HepG2 (cell line): ENCODE results near the gene IL17RC. TPM values are rescaled to one million over a fixed set of nuclear protein-coding genes. Genes with fewer than 3 reads are reported as not detected.
A peak's percentile ranks its signal among the peaks of the same experiment; 100 is the strongest.

ENCODE experiments used
- CBX5 ChIP-seq: sonication (generic); formaldehyde crosslinking; IDR thresholded peaks from 2 replicates; pipeline ENCODE4 v1.4.0; 2020; ENCODE audit warnings: missing genetic modification reagents, borderline replicate concordance
- HDAC6 ChIP-seq: fragments of 200-600 bp; sonication (generic); IDR thresholded peaks from 2 replicates; pipeline ENCODE4 v1.7.0; 2017; ENCODE audit warnings: mild to moderate bottlenecking, antibody characterized with exemption, low read length, low read depth
- LBX2 ChIP-seq: sonication (generic); formaldehyde crosslinking; IDR thresholded peaks from 2 replicates; pipeline ENCODE4 v1.5.0; 2020; ENCODE audit warnings: missing genetic modification reagents, mild to moderate bottlenecking, borderline replicate concordance
- ONECUT2 ChIP-seq: sonication (generic); formaldehyde crosslinking; IDR thresholded peaks from 2 replicates; pipeline ENCODE4 v1.4.0; 2020; ENCODE audit warnings: missing genetic modification reagents
- ZNF564 ChIP-seq: sonication (generic); formaldehyde crosslinking; IDR thresholded peaks from 2 replicates; pipeline ENCODE4 v1.8.1; 2023; ENCODE audit warnings: mild to moderate bottlenecking, missing genetic modification reagents
- ZNF710 ChIP-seq: sonication (generic); formaldehyde crosslinking; IDR thresholded peaks from 2 replicates; pipeline ENCODE4 v1.5.0; 2020; ENCODE audit warnings: mild to moderate bottlenecking, missing genetic modification reagents, borderline replicate concordance
- polyA plus RNA-seq, 8 experiments: library from polyadenylated mRNA; depleted of rRNA in 3 of 8; stranded (reverse) in 7 of 8; unstranded in 1 of 8; fragments of >200 nt; fragmentation: Illumina TruSeq in 4 of 8; extraction: Trizol in 4 of 8; gene quantifications; 2 replicates each; pipeline versions ENCODE4 v1.2.1 to v1.2.3, GENCODE V29; 2011 to 2016; ENCODE audit warnings: low read depth in 4 of 8, missing spikeins in 1 of 8, mixed read lengths in 1 of 8; ENCODE audit not compliant: insufficient read depth in 1 of 8
- total RNA-seq, 5 experiments: library from RNA; depleted of rRNA; stranded (reverse); fragments of >200 nt; fragmentation: Illumina TruSeq; extraction: Trizol; gene quantifications; 2 replicates each; pipeline ENCODE4 v1.2.3, GENCODE V29; 2016; ENCODE audit warnings: low read depth in 1 of 5
- TF ChIP-seq, protein P1 (sequence below), 2 experiments: fragments of 450-650 bp in 1 of 2; sonication (generic) in 1 of 2; formaldehyde crosslinking in 1 of 2; IDR thresholded peaks; 2 replicates each; pipeline versions ENCODE4 v1.6.1 to v1.8.0; 2016 to 2022; ENCODE audit warnings: antibody characterized with exemption in 1 of 2, mild to moderate bottlenecking in 1 of 2, missing genetic modification reagents in 1 of 2
- TF ChIP-seq, protein P2 (sequence below), 2 experiments: sonication (generic) in 1 of 2; formaldehyde crosslinking in 1 of 2; IDR thresholded peaks; 2 replicates each; pipeline versions ENCODE4 v1.4.0 to v1.6.1; 2018 to 2020; ENCODE audit warnings: missing genetic modification reagents in 2 of 2, borderline replicate concordance in 1 of 2, low read depth in 1 of 2, mild to moderate bottlenecking in 1 of 2, missing biosample characterization in 1 of 2
- TF ChIP-seq, protein P3 (sequence below), 2 experiments: sonication (generic) in 1 of 2; formaldehyde crosslinking in 1 of 2; IDR thresholded peaks; 2 replicates each; pipeline versions ENCODE4 v1.5.1 to v1.6.1; 2011 to 2020; ENCODE audit warnings: borderline replicate concordance in 1 of 2, low read depth in 1 of 2, low read length in 1 of 2, mild to moderate bottlenecking in 1 of 2, missing genetic modification reagents in 1 of 2, moderate library complexity in 1 of 2

IL17RC gene
- total and polyA plus RNA-seq, 2 of the 13 experiments (the other 11 are each of a cell fraction or from before 2014, with no cell fraction given), result 20.7 to 24.0 TPM

DNA sequence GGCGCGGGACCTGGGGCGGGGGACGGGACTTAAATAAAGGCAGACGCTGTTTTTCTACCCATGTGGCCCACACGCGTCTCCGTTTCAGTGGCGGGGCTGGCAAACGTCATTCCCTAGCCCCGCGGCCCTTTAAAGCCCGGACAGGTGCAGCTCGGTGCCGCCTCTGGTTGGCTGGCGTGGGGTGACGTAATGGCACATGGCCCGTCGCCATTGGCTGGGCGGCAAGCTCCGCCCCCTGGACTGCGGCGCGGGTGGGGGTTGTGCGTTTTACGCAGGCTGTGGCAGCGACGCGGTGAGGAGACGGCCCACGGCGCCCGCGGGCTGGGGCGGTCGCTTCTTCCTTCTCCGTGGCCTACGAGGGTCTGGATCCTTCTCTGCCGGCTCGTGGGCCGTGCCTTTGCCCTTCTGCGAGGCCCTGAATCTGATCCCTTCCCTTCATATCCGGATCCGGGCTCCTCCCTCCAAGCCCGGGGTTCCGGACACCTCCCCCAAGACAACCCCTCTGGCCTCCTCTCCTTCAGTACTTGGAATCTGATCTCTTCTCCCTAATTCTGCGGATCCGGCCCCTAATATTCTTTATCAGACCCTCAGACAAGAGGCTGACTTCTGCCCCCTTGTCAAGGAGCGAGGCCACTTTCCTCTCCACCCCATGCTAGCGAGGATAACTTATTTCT is 16.8 kb downstream of the IL17RC start, which contains the start of gene CRELD1 (continued):
- TF ChIP-seq, protein P1, sequence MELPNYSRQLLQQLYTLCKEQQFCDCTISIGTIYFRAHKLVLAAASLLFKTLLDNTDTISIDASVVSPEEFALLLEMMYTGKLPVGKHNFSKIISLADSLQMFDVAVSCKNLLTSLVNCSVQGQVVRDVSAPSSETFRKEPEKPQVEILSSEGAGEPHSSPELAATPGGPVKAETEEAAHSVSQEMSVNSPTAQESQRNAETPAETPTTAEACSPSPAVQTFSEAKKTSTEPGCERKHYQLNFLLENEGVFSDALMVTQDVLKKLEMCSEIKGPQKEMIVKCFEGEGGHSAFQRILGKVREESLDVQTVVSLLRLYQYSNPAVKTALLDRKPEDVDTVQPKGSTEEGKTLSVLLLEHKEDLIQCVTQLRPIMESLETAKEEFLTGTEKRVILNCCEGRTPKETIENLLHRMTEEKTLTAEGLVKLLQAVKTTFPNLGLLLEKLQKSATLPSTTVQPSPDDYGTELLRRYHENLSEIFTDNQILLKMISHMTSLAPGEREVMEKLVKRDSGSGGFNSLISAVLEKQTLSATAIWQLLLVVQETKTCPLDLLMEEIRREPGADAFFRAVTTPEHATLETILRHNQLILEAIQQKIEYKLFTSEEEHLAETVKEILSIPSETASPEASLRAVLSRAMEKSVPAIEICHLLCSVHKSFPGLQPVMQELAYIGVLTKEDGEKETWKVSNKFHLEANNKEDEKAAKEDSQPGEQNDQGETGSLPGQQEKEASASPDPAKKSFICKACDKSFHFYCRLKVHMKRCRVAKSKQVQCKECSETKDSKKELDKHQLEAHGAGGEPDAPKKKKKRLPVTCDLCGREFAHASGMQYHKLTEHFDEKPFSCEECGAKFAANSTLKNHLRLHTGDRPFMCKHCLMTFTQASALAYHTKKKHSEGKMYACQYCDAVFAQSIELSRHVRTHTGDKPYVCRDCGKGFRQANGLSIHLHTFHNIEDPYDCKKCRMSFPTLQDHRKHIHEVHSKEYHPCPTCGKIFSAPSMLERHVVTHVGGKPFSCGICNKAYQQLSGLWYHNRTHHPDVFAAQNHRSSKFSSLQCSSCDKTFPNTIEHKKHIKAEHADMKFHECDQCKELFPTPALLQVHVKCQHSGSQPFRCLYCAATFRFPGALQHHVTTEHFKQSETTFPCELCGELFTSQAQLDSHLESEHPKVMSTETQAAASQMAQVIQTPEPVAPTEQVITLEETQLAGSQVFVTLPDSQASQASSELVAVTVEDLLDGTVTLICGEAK (IDR thresholded peaks at IDR 0.05), result no peak
- TF ChIP-seq, protein P1 (CRISPR knock-in tag; IDR thresholded peaks at IDR 0.05), result peak; percentile 1; the same call in 1 of the 2 replicates
- no peak for TF ChIP-seq HDAC6
- peak; percentile 49; the same call in 1 of the 2 replicates for TF ChIP-seq LBX2
- 0 out of 2 replicates have a peak, but pooled peaks have one; percentile 7 for TF ChIP-seq ZNF564
- TF ChIP-seq, protein P2, sequence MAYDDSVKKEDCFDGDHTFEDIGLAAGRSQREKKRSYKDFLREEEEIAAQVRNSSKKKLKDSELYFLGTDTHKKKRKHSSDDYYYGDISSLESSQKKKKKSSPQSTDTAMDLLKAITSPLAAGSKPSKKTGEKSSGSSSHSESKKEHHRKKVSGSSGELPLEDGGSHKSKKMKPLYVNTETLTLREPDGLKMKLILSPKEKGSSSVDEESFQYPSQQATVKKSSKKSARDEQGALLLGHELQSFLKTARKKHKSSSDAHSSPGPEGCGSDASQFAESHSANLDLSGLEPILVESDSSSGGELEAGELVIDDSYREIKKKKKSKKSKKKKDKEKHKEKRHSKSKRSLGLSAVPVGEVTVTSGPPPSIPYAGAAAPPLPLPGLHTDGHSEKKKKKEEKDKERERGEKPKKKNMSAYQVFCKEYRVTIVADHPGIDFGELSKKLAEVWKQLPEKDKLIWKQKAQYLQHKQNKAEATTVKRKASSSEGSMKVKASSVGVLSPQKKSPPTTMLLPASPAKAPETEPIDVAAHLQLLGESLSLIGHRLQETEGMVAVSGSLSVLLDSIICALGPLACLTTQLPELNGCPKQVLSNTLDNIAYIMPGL (CRISPR knock-in tag; IDR thresholded peaks at IDR 0.05; ENCODE audit: borderline replicate concordance in 1 of 2, low read depth in 1 of 2), result no peak
- peak; percentile 12; the same call in 1 of the 2 replicates for TF ChIP-seq CBX5 (CRISPR knock-in tag)
- TF ChIP-seq, protein P3, sequence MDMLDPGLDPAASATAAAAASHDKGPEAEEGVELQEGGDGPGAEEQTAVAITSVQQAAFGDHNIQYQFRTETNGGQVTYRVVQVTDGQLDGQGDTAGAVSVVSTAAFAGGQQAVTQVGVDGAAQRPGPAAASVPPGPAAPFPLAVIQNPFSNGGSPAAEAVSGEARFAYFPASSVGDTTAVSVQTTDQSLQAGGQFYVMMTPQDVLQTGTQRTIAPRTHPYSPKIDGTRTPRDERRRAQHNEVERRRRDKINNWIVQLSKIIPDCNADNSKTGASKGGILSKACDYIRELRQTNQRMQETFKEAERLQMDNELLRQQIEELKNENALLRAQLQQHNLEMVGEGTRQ (IDR thresholded peaks at IDR 0.05; ENCODE audit: low read depth, low read length), result no peak
- TF ChIP-seq, protein P3 (CRISPR knock-in tag; IDR thresholded peaks at IDR 0.05; ENCODE audit: borderline replicate concordance), result 0 out of 2 replicates have a peak, but pooled peaks have one; percentile 5
- TF ChIP-seq ZNF710 (CRISPR knock-in tag), result no peak
- TF ChIP-seq ONECUT2 (CRISPR knock-in tag), result peak; percentile 8; the same call in 1 of the 2 replicates
